ENCODE measurements around the gene NRROS. TPM values are rescaled to one million over a fixed set of nuclear protein-coding genes. Genes with fewer than 3 reads are reported as not detected.

The NRROS gene
- total and polyA plus RNA-seq, 10 of the 15 experiments (the other 5 are each of a cell fraction or from before 2014, with no cell fraction given): 0.35 to 42.2 (median 12.6) TPM

GRCh38 chr3:196700801-196701200 is 61.3 kb downstream of the NRROS start:
- ChIA-PET POLR2A (no interaction called here), RAD21 (ENCODE audit: unreplicated experiment) (no interaction called here), SMC1A (ENCODE audit: uncharacterized antibody, unreplicated experiment) (interaction anchor here (1.1 kb wide), 1 partner anchor 18 kb away, joined by 3 read pairs; no protein-coding TSS in a partner anchor), CTCF (interaction anchor here (1.0 kb wide), 1 partner anchor 89 kb away, joined by 3 read pairs; no protein-coding TSS in a partner anchor)
- Histone ChIP-seq H3K79me2 (ENCODE audit: control insufficient read depth, insufficient read depth, low read length) (no peaks in the 10 kb centered on the region), H3K4me3 (no peak overlapping the region), H3K27me3 (replicated peaks in 1 of 2; ENCODE audit: control insufficient read depth in 2 of 2, insufficient read depth in 2 of 2, low read length in 1 of 2) (no peaks in the 10 kb centered on the region), H3K27ac (ENCODE audit: control insufficient read depth, insufficient read depth) (no peak overlapping the region), H4K20me1 (ENCODE audit: control insufficient read depth, insufficient read depth) (no peaks in the 10 kb centered on the region), H3K9me3 (replicated peaks; ENCODE audit: control insufficient read depth, insufficient read depth, low read length) (no peaks in the 10 kb centered on the region), H3K36me3 (ENCODE audit: control insufficient read depth in 2 of 2, insufficient read depth in 2 of 2, low read length in 1 of 2) (no peaks in the 10 kb centered on the region), H2AFZ (ENCODE audit: control insufficient read depth, low read depth, low read length) (no peak overlapping the region), H3K4me1 (ENCODE audit: control insufficient read depth, insufficient read depth, low read length) (no peaks in the 10 kb centered on the region), H3K4me2 (ENCODE audit: control insufficient read depth, insufficient read depth) (no peak overlapping the region), H3K9ac (ENCODE audit: control insufficient read depth, insufficient read depth, low read length) (no peak overlapping the region)
- 32% methylated on average over 4 of the region's 4 CpGs for WGBS (ENCODE audit: insufficient coverage, insufficient replicate concordance, low lambda C conversion rate, missing lambda C conversion rate)
- TF ChIP-seq RBBP5 (conservative IDR thresholded peaks at IDR 0.05) (no peak), E2F4 (IDR thresholded peaks at IDR 0.05; ENCODE audit: low read depth, low read length) (no peak), KLF5 (IDR thresholded peaks at IDR 0.05; ENCODE audit: partially characterized antibody) (no peak), MXI1 (IDR thresholded peaks at IDR 0.05; ENCODE audit: low read depth, low read length) (no peak), EZH2 (IDR thresholded peaks at IDR 0.05; ENCODE audit: borderline replicate concordance, control insufficient read depth, low read depth, low read length) (no peak), POU2F2 (IDR thresholded peaks at IDR 0.05; ENCODE audit: borderline replicate concordance, low read depth, low read length) (no peak), DPF2 (IDR thresholded peaks at IDR 0.05) (no peak), RB1 (IDR thresholded peaks at IDR 0.05; ENCODE audit: borderline replicate concordance) (no peak), IRF4 (IDR thresholded peaks at IDR 0.05; ENCODE audit: low read depth, low read length) (no peak)
- TF ChIP-seq, protein P1, sequence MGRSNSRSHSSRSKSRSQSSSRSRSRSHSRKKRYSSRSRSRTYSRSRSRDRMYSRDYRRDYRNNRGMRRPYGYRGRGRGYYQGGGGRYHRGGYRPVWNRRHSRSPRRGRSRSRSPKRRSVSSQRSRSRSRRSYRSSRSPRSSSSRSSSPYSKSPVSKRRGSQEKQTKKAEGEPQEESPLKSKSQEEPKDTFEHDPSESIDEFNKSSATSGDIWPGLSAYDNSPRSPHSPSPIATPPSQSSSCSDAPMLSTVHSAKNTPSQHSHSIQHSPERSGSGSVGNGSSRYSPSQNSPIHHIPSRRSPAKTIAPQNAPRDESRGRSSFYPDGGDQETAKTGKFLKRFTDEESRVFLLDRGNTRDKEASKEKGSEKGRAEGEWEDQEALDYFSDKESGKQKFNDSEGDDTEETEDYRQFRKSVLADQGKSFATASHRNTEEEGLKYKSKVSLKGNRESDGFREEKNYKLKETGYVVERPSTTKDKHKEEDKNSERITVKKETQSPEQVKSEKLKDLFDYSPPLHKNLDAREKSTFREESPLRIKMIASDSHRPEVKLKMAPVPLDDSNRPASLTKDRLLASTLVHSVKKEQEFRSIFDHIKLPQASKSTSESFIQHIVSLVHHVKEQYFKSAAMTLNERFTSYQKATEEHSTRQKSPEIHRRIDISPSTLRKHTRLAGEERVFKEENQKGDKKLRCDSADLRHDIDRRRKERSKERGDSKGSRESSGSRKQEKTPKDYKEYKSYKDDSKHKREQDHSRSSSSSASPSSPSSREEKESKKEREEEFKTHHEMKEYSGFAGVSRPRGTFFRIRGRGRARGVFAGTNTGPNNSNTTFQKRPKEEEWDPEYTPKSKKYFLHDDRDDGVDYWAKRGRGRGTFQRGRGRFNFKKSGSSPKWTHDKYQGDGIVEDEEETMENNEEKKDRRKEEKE (IDR thresholded peaks at IDR 0.05): no peak
- in situ Hi-C loops (cut with MboI): no loop called here
- ATAC-seq: no peak
- FAIRE-seq: no peak
- intact Hi-C loops (cut with micrococcal nuclease; ENCODE audit: unreplicated experiment): no loop called here
- BruUV-seq (replicated peaks): no TSS peak
- DNase-seq (ENCODE audit: low read depth, low spot score): no peak

Data from GM12878 (cell line).